NT2/D1 (cell line): ENCODE data around the gene PAGE4.
A peak's percentile ranks its signal among the peaks of the same experiment; 100 is the strongest.

Experiments
- SUZ12 ChIP-seq: IDR thresholded peaks from 2 replicates; pipeline ENCODE4 v1.6.1; 2011; ENCODE audit not compliant: insufficient read length, insufficient read depth; ENCODE audit errors: extremely low read depth
- YY1 ChIP-seq: IDR thresholded peaks from 2 replicates; pipeline ENCODE4 v1.6.1; 2011; ENCODE audit not compliant: insufficient read length, insufficient read depth
- ZNF274 ChIP-seq: IDR thresholded peaks from 2 replicates; pipeline ENCODE4 v1.6.1; 2011; ENCODE audit warnings: mild to moderate bottlenecking, low read depth, low read length

- TF ChIP-seq YY1 (no peak), ZNF274 (peak; percentile 75), SUZ12 (no peak)
Measured at GRCh38 chrX:49848275-49848674, 19.2 kb downstream of the PAGE4 start.
